Ovary (tissue), 9 donors: Measurements from ENCODE around the gene SH3RF3. TPM values are rescaled to one million over a fixed set of nuclear protein-coding genes. Genes with fewer than 3 reads are reported as not detected.

Source experiments
- DNase-seq, 5 donors: peaks; one replicate each; pipeline ENCODE4 v3.0.0-alpha.2; 2019 to 2020
- H3K27ac ChIP-seq, 2 donors: fragments of 200-600 bp; one replicate each; pipeline versions ENCODE4 v1.5.1 to v1.8.0; 2019 to 2022
- H3K27me3 ChIP-seq: fragments of 200-600 bp; one replicate; pipeline ENCODE4 v1.8.0; 2022
- H3K36me3 ChIP-seq: fragments of 200-600 bp; sonication (generic); one replicate; pipeline ENCODE4 v1.5.1; 2019
- H3K4me1 ChIP-seq: one replicate; pipeline ENCODE4 v1.8.1; 2013; ENCODE audit warnings: mild to moderate bottlenecking, moderate library complexity; ENCODE audit not compliant: insufficient read depth
- H3K4me3 ChIP-seq: fragments of 200-600 bp; sonication (generic); one replicate; pipeline ENCODE4 v1.5.1; 2017
- H3K9me3 ChIP-seq, 2 donors: fragments of 200-600 bp in 1 of 2; sonication (generic) in 1 of 2; one replicate each; pipeline versions ENCODE4 v1.5.1 to v1.8.1; 2013 to 2019; ENCODE audit warnings: mild to moderate bottlenecking in 1 of 2, moderate library complexity in 1 of 2
- CTCF ChIP-seq, 3 donors: fragments of 450-650 bp in 2 of 3; fragments of 200-600 bp in 1 of 3; IDR thresholded peaks; one replicate each; pipeline versions ENCODE4 v1.5.1 to v1.8.0; 2016 to 2022; ENCODE audit warnings: antibody characterized with exemption in 3 of 3, mild to moderate bottlenecking in 1 of 3
- EP300 ChIP-seq: sonication (generic); formaldehyde crosslinking; IDR thresholded peaks from one replicate; pipeline ENCODE4 v1.6.1; 2017; ENCODE audit warnings: antibody characterized with exemption
- POLR2A ChIP-seq: fragments of 450-650 bp; IDR thresholded peaks from one replicate; pipeline ENCODE4 v1.6.1; 2017; ENCODE audit warnings: antibody characterized with exemption, mild to moderate bottlenecking, moderate library complexity
- WGBS, 3 donors: extraction: QIAGEN DNeasy Blood & Tissue Kit in 1 of 3; methylation state at CpG; one replicate each; pipeline versions ENCODE4 v1.1.5 to v1.1.7; 2013 to 2017; 5-methylcytosine and 5-hydroxymethylcytosine counted together
- intact Hi-C, 4 donors: fragments of 100-400 bp; cut with DNase I; formaldehyde crosslinking; loops; one replicate each; pipeline versions ENCODE4 v1.11.0 to v1.15.1; 2022 to 2023
- polyA plus RNA-seq, 2 donors: library from polyadenylated mRNA; stranded (reverse); fragments of 200-250 nt in 1 of 2; fragments of 350-450 nt in 1 of 2; fragmentation: Illumina TruSeq in 1 of 2; extraction: RNeasy Lipid Tissue Mini Kit (QIAGEN cat#74804) in 1 of 2; gene quantifications; one replicate each; pipeline ENCODE4 v1.2.3, GENCODE V29; 2013 to 2014
- total RNA-seq, 7 donors: library from RNA; depleted of rRNA in 2 of 7; stranded (reverse); fragments of >200 nt in 2 of 7; fragmentation: NEBNext Ultra II Directional in 3 of 7; extraction: Animal tissue kit (Norgen Biotek cat#: 25700) in 3 of 7; gene quantifications; one replicate each; pipeline versions ENCODE4 v1.1.0 to v1.2.4, GENCODE V29; 2016 to 2023
- donor health status: DM: no; HTN: no; CAD: no; lungs with moderate emphysema.
- donor health status: DM: no; HTN: no; CAD: no.
- donor health status: Bipolar disorder and iron deficiency.
- donor health status: DM: yes; HTN: yes; CAD: no.
- donor health status: DM: no; HTN: no; CAD: no.
- donor health status: DM: yes; HTN: yes; CAD: no.

The SH3RF3 gene
- total and polyA plus RNA-seq, 9 donors: 2.7 to 10.1 (median 4.5) TPM

- Histone ChIP-seq H3K4me1 (peaks cover 12% of the 10 kb centered on the region), H3K9me3 (no peaks in the 10 kb centered on the region), H3K36me3 (no peaks in the 10 kb centered on the region), H3K4me3 (no peak overlapping the region), H3K27me3 (no peaks in the 10 kb centered on the region), H3K27ac (no peak overlapping the region)
- intact Hi-C loops: loop anchor here in 1 of 4 donors (10.0 kb wide), 1 partner anchor 56 kb away; no protein-coding TSS in a partner anchor
- 91 to 98% (median 96%) methylated on average over 4 of the region's 4 CpGs for WGBS, 3 donors
- TF ChIP-seq POLR2A: no peak
- no peak for TF ChIP-seq EP300
- no peak for TF ChIP-seq CTCF (IDR thresholded peaks at IDR 0.05)
- no peak for DNase-seq
Observed at GRCh38 chr2:109188898-109189297, 59.9 kb downstream of the SH3RF3 start.

- no peaks in the 10 kb centered on the region for H3K36me3 ChIP-seq
- H3K27me3 ChIP-seq: no peaks in the 10 kb centered on the region
- no peak overlapping the region for H3K4me3 ChIP-seq
- no peaks in the 10 kb centered on the region for H3K9me3 ChIP-seq
- 90 to 97% (median 95%) methylated on average over 5 of the region's 5 CpGs for WGBS, 3 donors
- no peak overlapping the region for H3K27ac ChIP-seq
- no peak for DNase-seq
- intact Hi-C loops: loop anchor here in 1 of 4 donors (10.0 kb wide), 1 partner anchor 55 kb away; no protein-coding TSS in a partner anchor
- peaks cover 12% of the 10 kb centered on the region for H3K4me1 ChIP-seq
- TF ChIP-seq EP300: no peak
Observed at GRCh38 chr2:109189751-109190150, 60.7 kb downstream of the SH3RF3 start.

- Histone ChIP-seq H3K27me3 (no peaks in the 10 kb centered on the region), H3K27ac (no peak overlapping the region), H3K36me3 (no peaks in the 10 kb centered on the region), H3K9me3 (no peaks in the 10 kb centered on the region), H3K4me3 (no peak overlapping the region), H3K4me1 (peaks cover 7% of the 10 kb centered on the region)
- intact Hi-C loops: no loop called here
- DNase-seq: no peak
- TF ChIP-seq CTCF (IDR thresholded peaks at IDR 0.05) (no peak), EP300 (no peak), POLR2A (no peak)
- WGBS, 3 donors: 84 to 89% (median 89%) methylated on average over 17 of the region's 17 CpGs
Observed at GRCh38 chr2:109193807-109194619, 65.0 kb downstream of the SH3RF3 start.

GRCh38 chr2:109194620-109194937 lies 65.6 kb downstream of the SH3RF3 start:
- peaks cover 7% of the 10 kb centered on the region for H3K4me1 ChIP-seq
- H3K27ac ChIP-seq: no peak overlapping the region
- TF ChIP-seq CTCF (IDR thresholded peaks at IDR 0.05) (no peak), EP300 (no peak), POLR2A (no peak)
- H3K9me3 ChIP-seq: no peaks in the 10 kb centered on the region
- H3K4me3 ChIP-seq: no peak overlapping the region
- H3K36me3 ChIP-seq: no peaks in the 10 kb centered on the region
- H3K27me3 ChIP-seq: no peaks in the 10 kb centered on the region
- intact Hi-C loops: no loop called here
- DNase-seq: no peak
- 86 to 88% (median 87%) methylated on average over 2 of the region's 2 CpGs for WGBS, 3 donors
